ENCODE measurements around the gene KDM4B. TPM values are rescaled to one million over a fixed set of nuclear protein-coding genes. Genes with fewer than 3 reads are reported as not detected.
"Not testable (repeated sequence)": the region's sequence is repeated elsewhere in the genome, so short reads cannot be mapped to it uniquely, and the experiment has no call there.

The KDM4B gene
- total and polyA plus RNA-seq, 10 of the 15 experiments (the other 5 are each of a cell fraction or from before 2014, with no cell fraction given) = 0.47 to 49.6 (median 16.2) TPM

GRCh38 chr19:5156231-5156986 is 187.5 kb downstream of the KDM4B start:
- POLR2A ChIA-PET = no interaction called here
- SMC1A ChIA-PET (ENCODE audit: uncharacterized antibody, unreplicated experiment) = no interaction called here

GRCh38 chr19:5157186-5157585 is 188.3 kb downstream of the KDM4B start:
- intact Hi-C loops (cut with micrococcal nuclease; ENCODE audit: unreplicated experiment) = no loop called here
- Histone ChIP-seq H2AFZ (ENCODE audit: control insufficient read depth, low read depth, low read length) (no peak overlapping the region), H3K27me3 (replicated peaks in 1 of 2; ENCODE audit: control insufficient read depth in 2 of 2, insufficient read depth in 2 of 2, low read length in 1 of 2) (no peaks in the 10 kb centered on the region), H3K79me2 (ENCODE audit: control insufficient read depth, insufficient read depth, low read length) (no peaks in the 10 kb centered on the region), H4K20me1 (ENCODE audit: control insufficient read depth, insufficient read depth) (no peaks in the 10 kb centered on the region), H3K9ac (ENCODE audit: control insufficient read depth, insufficient read depth, low read length) (no peak overlapping the region), H3K36me3 (ENCODE audit: control insufficient read depth in 2 of 2, insufficient read depth in 2 of 2, low read length in 1 of 2) (no peaks in the 10 kb centered on the region), H3K9me3 (replicated peaks; ENCODE audit: control insufficient read depth, insufficient read depth, low read length) (no peaks in the 10 kb centered on the region; the same call in 2 of the 3 replicates), H3K4me3 (no peak overlapping the region), H3K27ac (ENCODE audit: control insufficient read depth, insufficient read depth) (no peak overlapping the region), H3K4me2 (ENCODE audit: control insufficient read depth, insufficient read depth) (no peak overlapping the region), H3K4me1 (ENCODE audit: control insufficient read depth, insufficient read depth, low read length) (no peaks in the 10 kb centered on the region)
- BruUV-seq (replicated peaks) = no TSS peak
- FAIRE-seq = no peak
- no peak for DNase-seq (ENCODE audit: low read depth, low spot score)
- TF ChIP-seq PBX3 (IDR thresholded peaks at IDR 0.05; ENCODE audit: insufficient replicate concordance, low read depth, low read length) (no peak), EGR1 (IDR thresholded peaks at IDR 0.05; ENCODE audit: borderline replicate concordance in 1 of 2, low read depth in 2 of 2, low read length in 2 of 2) (no peak), STAT1 (conservative IDR thresholded peaks at IDR 0.05) (no peak)
- POLR2A ChIA-PET = no interaction called here
- 48% methylated on average over 4 of the region's 4 CpGs for WGBS (ENCODE audit: insufficient coverage, insufficient replicate concordance, low lambda C conversion rate, missing lambda C conversion rate)
- in situ Hi-C loops (cut with MboI) = no loop called here
- CTCF ChIA-PET = interaction anchor here (0.7 to 1.0 kb wide), 2 partner anchors 26 to 109 kb away, joined by 3 read pairs; no protein-coding TSS in a partner anchor
- ATAC-seq = no peak
- SMC1A ChIA-PET (ENCODE audit: uncharacterized antibody, unreplicated experiment) = no interaction called here
- RAD21 ChIA-PET (ENCODE audit: unreplicated experiment) = no interaction called here

More at GRCh38 chr19:5156231-5156986, 187.5 kb downstream of the KDM4B start:
- no peaks in the 10 kb centered on the region for H3K27me3 ChIP-seq (replicated peaks in 1 of 2; ENCODE audit: control insufficient read depth in 2 of 2, insufficient read depth in 2 of 2, low read length in 1 of 2)
- FAIRE-seq = no peak
- TF ChIP-seq JUNB (IDR thresholded peaks at IDR 0.05) = no peak
- 0 out of 2 replicates have a peak, but pooled peaks have one; percentile 19 for TF ChIP-seq POLR2A (IDR thresholded peaks at IDR 0.05; ENCODE audit: low read depth, low read length)
- no peak overlapping the region for H3K4me3 ChIP-seq
- no peak overlapping the region for H3K9ac ChIP-seq (ENCODE audit: control insufficient read depth, insufficient read depth, low read length)
- ChIA-PET RAD21 (ENCODE audit: unreplicated experiment) (no interaction called here), CTCF (interaction anchor here (0.7 to 1.0 kb wide), 2 partner anchors 25 to 108 kb away, joined by 3 read pairs; no protein-coding TSS in a partner anchor)
- H3K4me1 ChIP-seq (ENCODE audit: control insufficient read depth, insufficient read depth, low read length) = no peaks in the 10 kb centered on the region
- BruUV-seq (replicated peaks) = no TSS peak
- no peaks in the 10 kb centered on the region; the same call in 2 of the 3 replicates for H3K9me3 ChIP-seq (replicated peaks; ENCODE audit: control insufficient read depth, insufficient read depth, low read length)
- H2AFZ ChIP-seq (ENCODE audit: control insufficient read depth, low read depth, low read length) = no peak overlapping the region
- no peak overlapping the region for H3K27ac ChIP-seq (ENCODE audit: control insufficient read depth, insufficient read depth)
- no peaks in the 10 kb centered on the region for H4K20me1 ChIP-seq (ENCODE audit: control insufficient read depth, insufficient read depth)
- in situ Hi-C loops (cut with MboI) (no loop called here), intact Hi-C loops (cut with micrococcal nuclease; ENCODE audit: unreplicated experiment) (no loop called here)
- no peaks in the 10 kb centered on the region for H3K79me2 ChIP-seq (ENCODE audit: control insufficient read depth, insufficient read depth, low read length)
- no peak overlapping the region for H3K4me2 ChIP-seq (ENCODE audit: control insufficient read depth, insufficient read depth)
- no peaks in the 10 kb centered on the region for H3K36me3 ChIP-seq (ENCODE audit: control insufficient read depth in 2 of 2, insufficient read depth in 2 of 2, low read length in 1 of 2)
- DNase-seq (ENCODE audit: low read depth, low spot score) = no peak
- no peak for ATAC-seq
- WGBS (ENCODE audit: insufficient coverage, insufficient replicate concordance, low lambda C conversion rate, missing lambda C conversion rate) = 87% methylated on average over 21 of the region's 23 CpGs

GRCh38 chr19:5158549-5159134 is 189.7 kb downstream of the KDM4B start:
- H3K27ac ChIP-seq (ENCODE audit: control insufficient read depth, insufficient read depth); SMC1A ChIA-PET (ENCODE audit: uncharacterized antibody, unreplicated experiment); in situ Hi-C loops (cut with MboI); POLR2A ChIA-PET; H3K4me2 ChIP-seq (ENCODE audit: control insufficient read depth, insufficient read depth); ATAC-seq; CTCF ChIA-PET; FAIRE-seq; H2AFZ ChIP-seq (ENCODE audit: control insufficient read depth, low read depth, low read length); H3K27me3 ChIP-seq (replicated peaks in 1 of 2; ENCODE audit: control insufficient read depth in 2 of 2, insufficient read depth in 2 of 2, low read length in 1 of 2); H3K36me3 ChIP-seq (ENCODE audit: control insufficient read depth in 2 of 2, insufficient read depth in 2 of 2, low read length in 1 of 2); intact Hi-C loops (cut with micrococcal nuclease; ENCODE audit: unreplicated experiment); H3K4me1 ChIP-seq (ENCODE audit: control insufficient read depth, insufficient read depth, low read length); DNase-seq (ENCODE audit: low read depth, low spot score); BruUV-seq (replicated peaks); H4K20me1 ChIP-seq (ENCODE audit: control insufficient read depth, insufficient read depth); H3K4me3 ChIP-seq; H3K9ac ChIP-seq (ENCODE audit: control insufficient read depth, insufficient read depth, low read length); H3K79me2 ChIP-seq (ENCODE audit: control insufficient read depth, insufficient read depth, low read length); H3K9me3 ChIP-seq (replicated peaks; ENCODE audit: control insufficient read depth, insufficient read depth, low read length): not testable (repeated sequence)
- RAD21 ChIA-PET (ENCODE audit: unreplicated experiment) = interaction anchor here (1.4 kb wide), 1 partner anchor 27 kb away, joined by 4 read pairs; no protein-coding TSS in a partner anchor
- 92% methylated on average over 7 of the region's 7 CpGs for WGBS (ENCODE audit: insufficient coverage, insufficient replicate concordance, low lambda C conversion rate, missing lambda C conversion rate)

Data from GM12878 (cell line).